Chondrocyte (in vitro differentiated cells): ENCODE measurements around the gene CCDC28A. TPM values are rescaled to one million over a fixed set of nuclear protein-coding genes. Genes with fewer than 3 reads are reported as not detected.
"Not testable (repeated sequence)": the region's sequence is repeated elsewhere in the genome, so short reads cannot be mapped to it uniquely, and the experiment has no call there.

ENCODE experiments used
- DNase-seq: peaks from one replicate; pipeline ENCODE4 v3.0.0; 2021; ENCODE audit warnings: mixed read lengths, low spot score
- H3K27ac Mint-ChIP-seq: one replicate; pipeline ENCODE4 v1.8.0; 2021; ENCODE audit warnings: mild to moderate bottlenecking, moderate library complexity, mixed read lengths; ENCODE audit not compliant: unreplicated experiment
- H3K27me3 Mint-ChIP-seq: 2 replicates; pipeline ENCODE4 v1.8.0; 2021; ENCODE audit warnings: low read depth, mixed read lengths
- H3K36me3 Mint-ChIP-seq: 2 replicates; pipeline ENCODE4 v1.8.0; 2021; ENCODE audit warnings: low read depth, mixed read lengths
- H3K4me1 Mint-ChIP-seq: 2 replicates; pipeline ENCODE4 v1.8.0; 2021; ENCODE audit warnings: low read depth, mild to moderate bottlenecking, mixed read lengths
- H3K4me3 Mint-ChIP-seq: one replicate; pipeline ENCODE4 v1.8.0; 2021; ENCODE audit warnings: mild to moderate bottlenecking, moderate library complexity, mixed read lengths; ENCODE audit not compliant: unreplicated experiment
- H3K9me3 Mint-ChIP-seq: 2 replicates; pipeline ENCODE4 v1.8.0; 2021; ENCODE audit warnings: low read depth, mixed read lengths
- CTCF ChIP-seq: fragments of 200-600 bp; sonication (generic); IDR thresholded peaks from 2 replicates; pipeline ENCODE4 v1.5.0; 2021; ENCODE audit warnings: antibody characterized with exemption, mild to moderate bottlenecking, moderate library complexity
- total RNA-seq: library from RNA; stranded (reverse); gene quantifications from 3 replicates; pipeline ENCODE4 v1.2.1, GENCODE V29; 2021

The CCDC28A gene
- total RNA-seq, 1 donor from 2014 or later, result 7.1 TPM

GRCh38 chr6:138728662-138729061, 44.9 kb upstream of the CCDC28A start:
- no peak overlapping the region for H3K27ac Mint-ChIP-seq
- H3K9me3 Mint-ChIP-seq, result no peaks in the 10 kb centered on the region
- H3K4me1 Mint-ChIP-seq, result peaks cover 8% of the 10 kb centered on the region
- H3K4me3 Mint-ChIP-seq, result no peak overlapping the region
- H3K27me3 Mint-ChIP-seq, result no peaks in the 10 kb centered on the region
- TF ChIP-seq CTCF, result no peak
- no peak for DNase-seq
- H3K36me3 Mint-ChIP-seq, result no peaks in the 10 kb centered on the region

GRCh38 chr6:138730037-138730436, 43.5 kb upstream of the CCDC28A start:
- H3K4me1 Mint-ChIP-seq, H3K36me3 Mint-ChIP-seq, DNase-seq, H3K4me3 Mint-ChIP-seq, H3K9me3 Mint-ChIP-seq, H3K27me3 Mint-ChIP-seq, H3K27ac Mint-ChIP-seq: not testable (repeated sequence)

GRCh38 chr6:138734585-138734984, 39.0 kb upstream of the CCDC28A start:
- H3K27ac Mint-ChIP-seq, result no peak overlapping the region
- H3K36me3 Mint-ChIP-seq, result no peaks in the 10 kb centered on the region
- peaks cover 2% of the 10 kb centered on the region for H3K9me3 Mint-ChIP-seq
- H3K4me3 Mint-ChIP-seq, result no peak overlapping the region
- no peaks in the 10 kb centered on the region for H3K27me3 Mint-ChIP-seq
- no peak for DNase-seq
- H3K4me1 Mint-ChIP-seq, result no peaks in the 10 kb centered on the region
- no peak for TF ChIP-seq CTCF

GRCh38 chr6:138736640-138737039, 36.9 kb upstream of the CCDC28A start:
- DNase-seq, result no peak
- no peak for TF ChIP-seq CTCF
- no peak overlapping the region for H3K27ac Mint-ChIP-seq
- no peaks in the 10 kb centered on the region for H3K36me3 Mint-ChIP-seq
- peaks cover 2% of the 10 kb centered on the region for H3K9me3 Mint-ChIP-seq
- no peak overlapping the region for H3K4me3 Mint-ChIP-seq
- no peaks in the 10 kb centered on the region for H3K4me1 Mint-ChIP-seq
- H3K27me3 Mint-ChIP-seq, result no peaks in the 10 kb centered on the region

- Mint-ChIP-seq H3K4me3 (no peak overlapping the region), H3K27me3 (no peaks in the 10 kb centered on the region), H3K36me3 (no peaks in the 10 kb centered on the region), H3K9me3 (peaks cover 5% of the 10 kb centered on the region), H3K27ac (no peak overlapping the region), H3K4me1 (peaks cover under 1% of the 10 kb centered on the region)
- TF ChIP-seq CTCF, result peak; percentile 47
- no peak for DNase-seq
Measured at GRCh38 chr6:138752017-138752416, 21.6 kb upstream of the CCDC28A start.

- no peaks in the 10 kb centered on the region for H3K36me3 Mint-ChIP-seq
- peaks cover 3% of the 10 kb centered on the region for H3K4me1 Mint-ChIP-seq
- no peak for TF ChIP-seq CTCF
- H3K4me3 Mint-ChIP-seq, result no peak overlapping the region
- H3K27ac Mint-ChIP-seq, result no peak overlapping the region
- no peaks in the 10 kb centered on the region for H3K9me3 Mint-ChIP-seq
- no peak for DNase-seq
- H3K27me3 Mint-ChIP-seq, result no peaks in the 10 kb centered on the region
Measured at GRCh38 chr6:138757136-138757535, 16.4 kb upstream of the CCDC28A start.
